Fibroblast of the conjunctiva (primary cell): ENCODE measurements around the gene NRXN3.

Experiments
- DNase-seq: peaks from one replicate; pipeline ENCODE4 v3.0.0-alpha.2; 2010; ENCODE audit warnings: low read depth

NRXN3 gene

DNA sequence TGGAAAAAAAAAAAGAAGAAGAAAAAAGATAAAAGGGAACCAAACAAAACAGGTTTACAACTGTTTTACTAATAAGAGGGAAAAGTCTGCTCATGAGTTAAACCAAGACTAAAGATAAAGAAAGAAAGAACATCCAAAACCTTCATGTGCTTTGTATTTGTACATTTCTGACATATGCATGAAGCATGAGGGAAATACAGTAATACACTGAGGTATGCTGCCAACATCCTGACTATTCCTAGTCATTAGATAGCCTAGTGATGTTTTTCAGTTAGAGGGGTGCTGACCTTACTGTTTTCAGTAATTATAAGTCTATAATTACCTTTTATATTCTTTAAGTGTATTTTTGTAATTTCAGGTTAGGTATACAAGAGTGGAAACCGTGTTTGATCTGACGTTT lies 1247.8 kb downstream of the NRXN3 start:
- no peak for DNase-seq

DNA sequence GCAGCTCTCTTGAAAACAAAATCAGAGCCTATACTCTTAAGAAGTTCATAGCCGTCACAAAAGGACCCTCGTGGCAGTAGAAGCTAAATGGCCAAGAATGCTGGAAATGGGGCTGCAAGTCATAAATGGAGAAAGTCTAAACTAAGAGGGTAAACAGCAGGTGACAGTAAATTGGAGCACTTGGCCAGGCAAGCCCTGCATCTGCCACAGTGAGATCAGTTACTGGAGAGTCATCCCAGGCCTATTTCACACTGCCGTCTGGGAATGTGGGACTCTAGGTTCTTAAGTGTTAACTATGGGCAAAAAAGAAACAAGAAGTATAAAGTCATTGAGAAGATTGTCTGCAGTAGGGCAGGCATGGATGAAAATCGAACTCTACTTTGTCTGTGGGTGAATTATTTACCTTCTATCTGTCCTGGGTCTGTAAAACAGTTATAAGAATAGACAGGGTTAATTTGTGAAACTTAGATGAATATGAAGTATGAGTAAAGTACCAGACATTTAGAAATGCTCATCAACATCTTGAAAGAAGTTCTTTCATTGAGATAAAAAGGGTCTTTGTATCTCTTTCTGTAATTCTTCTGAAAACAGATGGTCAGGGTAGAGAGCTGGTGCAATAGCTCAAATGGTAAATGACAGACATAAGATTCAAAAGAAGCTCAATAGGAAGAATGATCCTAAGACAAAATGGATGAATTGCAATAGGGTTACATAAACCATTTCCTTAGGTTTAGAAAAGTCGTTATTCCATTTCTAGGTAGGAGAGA lies 1248.7 kb downstream of the NRXN3 start:
- no peak for DNase-seq

DNA sequence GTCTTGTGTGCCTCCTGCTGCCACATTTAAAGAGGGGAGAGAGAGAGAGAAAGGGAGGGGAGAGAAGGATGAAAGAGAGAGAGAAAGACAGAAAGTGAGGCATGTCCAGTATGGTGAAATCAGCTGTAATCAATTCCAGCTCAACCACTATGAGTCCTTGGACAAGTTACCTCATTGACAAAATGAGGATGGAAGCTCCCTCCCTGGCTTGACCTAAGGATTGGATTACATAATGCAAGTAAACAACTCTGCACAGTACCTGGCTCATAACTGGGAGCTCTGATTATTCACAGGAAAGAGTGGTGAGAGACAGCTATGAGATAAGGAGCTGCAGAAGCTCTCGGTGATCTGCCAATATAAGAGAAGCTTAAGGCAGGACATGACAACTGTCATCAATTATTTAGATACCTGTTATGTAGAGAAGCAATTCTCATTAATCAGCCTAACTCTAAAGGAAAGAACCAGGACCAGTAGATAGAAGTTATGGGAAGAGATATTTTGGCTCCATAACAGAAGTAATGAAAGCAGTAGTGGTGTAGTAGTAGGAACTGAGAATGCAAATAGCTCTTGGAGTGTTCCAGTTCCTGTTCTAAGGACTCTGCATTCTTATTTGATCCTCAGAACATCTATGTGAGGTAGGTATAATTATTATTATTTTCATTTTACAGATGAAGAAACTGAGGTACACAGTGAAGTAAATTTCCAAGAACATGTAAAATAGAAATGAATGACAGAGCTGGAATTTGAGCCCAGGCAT lies 1249.6 kb downstream of the NRXN3 start:
- no peak for DNase-seq

DNA sequence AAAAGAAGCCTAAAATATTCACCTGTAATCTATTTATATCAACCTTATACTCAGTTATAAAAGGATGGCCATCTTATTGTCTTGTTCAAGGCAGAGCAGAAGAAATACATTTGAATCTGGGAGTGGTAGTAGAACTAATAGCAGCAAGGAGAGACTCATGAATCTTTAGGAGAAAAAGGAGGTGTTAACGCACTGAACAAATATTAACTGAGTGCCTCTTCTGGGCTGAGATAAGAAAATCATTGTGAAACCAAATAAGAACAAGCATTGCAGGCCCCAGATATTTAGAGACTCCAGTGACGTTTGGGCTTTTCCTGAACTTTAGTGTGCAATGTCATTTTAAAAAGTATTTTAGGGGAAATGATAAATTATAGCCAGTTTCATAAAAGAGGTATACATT lies 1250.6 kb downstream of the NRXN3 start:
- DNase-seq: no peak

- no peak for DNase-seq
Observed at GRCh38 chr14:79421811-79422210, 1251.6 kb downstream of the NRXN3 start.

- DNase-seq: no peak
Observed at GRCh38 chr14:79424462-79424861, 1254.3 kb downstream of the NRXN3 start.

GRCh38 chr14:79426103-79426755 lies 1256.1 kb downstream of the NRXN3 start:
- no peak for DNase-seq

- no peak for DNase-seq
Observed at GRCh38 chr14:79432640-79433039, 1262.5 kb downstream of the NRXN3 start.

DNA sequence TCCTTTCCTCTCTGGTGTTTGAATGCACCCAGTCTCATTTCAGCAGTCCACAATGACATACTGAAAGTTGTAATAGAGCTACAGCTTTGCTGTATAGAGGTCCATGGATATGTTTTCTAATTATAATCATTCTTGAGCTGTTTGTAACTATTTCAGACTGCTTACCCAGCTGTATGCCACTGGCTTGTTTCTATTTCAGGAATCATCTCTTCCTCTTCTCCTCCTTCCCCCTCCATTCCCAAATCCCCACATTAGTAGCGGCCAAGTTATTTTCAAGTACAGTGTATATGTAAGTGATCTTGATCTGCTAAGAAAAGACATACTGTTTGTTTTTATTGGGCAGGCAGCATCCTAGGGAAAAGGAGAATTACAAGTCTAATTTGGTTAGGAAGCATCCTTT lies 1266.2 kb downstream of the NRXN3 start:
- no peak for DNase-seq

DNA sequence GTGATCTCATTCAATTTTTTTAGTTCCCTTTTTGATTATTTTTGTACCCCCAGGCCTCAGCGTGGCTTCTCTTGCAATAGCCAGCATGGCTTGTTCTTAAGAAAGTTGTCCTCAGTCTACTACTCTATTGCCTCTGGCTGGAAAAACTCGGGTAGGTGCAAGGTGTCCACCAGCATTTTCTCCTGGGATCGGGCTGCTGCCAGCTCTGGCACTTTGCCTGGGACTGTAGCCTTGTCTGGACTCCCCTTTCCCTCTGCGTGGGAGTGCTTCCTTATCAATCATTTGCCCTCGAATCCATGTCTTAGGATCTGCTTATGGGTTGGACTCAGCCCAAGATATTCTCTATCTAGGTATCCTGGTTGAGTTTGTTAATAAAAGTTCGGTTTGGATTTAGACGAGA lies 1267.8 kb downstream of the NRXN3 start:
- DNase-seq: no peak

DNA sequence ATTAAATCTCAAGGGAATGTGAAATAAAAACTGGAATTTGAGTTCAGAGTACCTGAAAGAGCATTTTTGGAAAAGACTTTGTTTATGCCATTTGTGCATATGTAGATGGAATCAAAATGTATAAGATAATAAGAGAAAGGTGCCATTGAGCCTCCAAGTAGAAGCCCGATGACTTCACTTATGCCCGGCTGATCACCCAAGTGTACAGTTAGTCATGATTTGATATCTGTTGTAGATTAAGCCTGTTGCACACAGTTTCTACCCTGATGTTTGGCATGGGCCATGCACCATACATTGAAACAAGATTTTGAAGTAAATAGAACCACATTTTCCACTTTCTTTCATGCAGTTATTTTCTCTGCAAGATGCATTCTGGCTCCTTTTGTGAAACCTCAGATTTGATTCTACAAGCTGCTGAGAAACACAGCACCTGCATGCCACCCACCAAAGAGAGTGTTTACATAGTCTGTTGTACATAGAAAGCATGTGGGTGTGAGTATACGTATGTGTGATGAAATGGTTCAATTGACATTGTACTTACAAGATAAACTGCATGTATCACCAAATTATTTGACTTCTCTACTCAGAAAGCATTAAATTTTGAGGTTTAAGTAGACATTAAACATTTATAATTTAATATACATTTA lies 1268.6 kb downstream of the NRXN3 start:
- DNase-seq: no peak

- no peak for DNase-seq
Observed at GRCh38 chr14:79442786-79443185, 1272.6 kb downstream of the NRXN3 start.

DNA sequence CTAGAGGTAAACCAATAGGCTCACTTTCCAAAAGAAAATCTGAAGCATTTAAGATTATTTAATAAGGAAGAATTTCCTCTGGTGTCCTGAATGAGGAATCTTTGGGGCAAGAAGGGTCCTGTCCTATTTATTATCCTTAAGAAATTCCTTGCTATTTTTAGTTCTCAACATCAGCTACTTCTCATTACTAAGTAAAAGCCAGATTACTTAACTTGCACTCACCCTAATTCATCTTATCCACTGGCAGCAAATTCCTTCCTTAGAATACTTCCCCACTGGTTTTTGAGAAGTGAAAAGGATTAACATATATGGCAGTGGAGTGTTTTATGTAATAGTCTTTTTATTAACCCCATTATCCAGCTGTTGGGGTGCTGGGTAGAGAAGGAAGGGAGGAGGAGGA lies 1273.4 kb downstream of the NRXN3 start:
- no peak for DNase-seq

DNA sequence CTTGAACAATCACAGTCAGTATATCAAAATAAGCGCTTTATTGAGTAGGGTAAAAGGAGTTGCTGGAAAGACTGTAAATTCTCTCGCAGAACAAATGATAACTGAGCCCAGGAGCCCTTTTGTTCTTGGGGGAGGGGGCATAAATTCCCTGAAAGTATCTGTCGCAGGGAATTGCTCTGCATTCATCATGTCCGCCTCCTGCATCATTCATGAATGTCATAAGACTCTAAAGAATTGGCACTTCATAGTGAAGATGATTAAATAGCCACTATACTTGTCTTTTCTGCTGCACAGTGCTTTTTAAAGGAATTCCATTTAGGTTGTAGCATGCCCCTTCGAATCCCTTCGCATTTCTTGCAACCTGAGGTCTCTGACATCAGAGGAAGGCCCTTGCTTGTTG lies 1278.8 kb downstream of the NRXN3 start:
- no peak for DNase-seq

GRCh38 chr14:79451601-79452000 lies 1281.4 kb downstream of the NRXN3 start:
- DNase-seq: no peak

DNA sequence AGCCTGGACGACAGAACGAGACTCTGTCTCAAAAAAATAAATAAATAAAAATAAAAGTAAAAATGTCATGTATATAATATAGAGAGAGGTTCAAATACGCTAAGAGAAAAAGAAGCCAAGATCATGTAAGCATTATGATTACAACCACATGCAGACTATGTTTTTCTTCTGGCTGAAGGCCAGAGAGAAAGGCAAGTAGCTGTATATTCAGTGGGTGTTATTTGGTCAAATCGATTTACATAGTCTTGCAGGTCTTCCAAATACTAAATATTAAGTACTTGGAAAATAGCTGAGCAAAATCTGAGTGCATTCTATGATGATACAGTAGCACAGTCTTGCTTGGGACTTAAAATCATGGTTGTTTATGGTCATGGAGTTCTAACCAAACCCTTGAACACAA lies 1283.1 kb downstream of the NRXN3 start:
- no peak for DNase-seq

DNA sequence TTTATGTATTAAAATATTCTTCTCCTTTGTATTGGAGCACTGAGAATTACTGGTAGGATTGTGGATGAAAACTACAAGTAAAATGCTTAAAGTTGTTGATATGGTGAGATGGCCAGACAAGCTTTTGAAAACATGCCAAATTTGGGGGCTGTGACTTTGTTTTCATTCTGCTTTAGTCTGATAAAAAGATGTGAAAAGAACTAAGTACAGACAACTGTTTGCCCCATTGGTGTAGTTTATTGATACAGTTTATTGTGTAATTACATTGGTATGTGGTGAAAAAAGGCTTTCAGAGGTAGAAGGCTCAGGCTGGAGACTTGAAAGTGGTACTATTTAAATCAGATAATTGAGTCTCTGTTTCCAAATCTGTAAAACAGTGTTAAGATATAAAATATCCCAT lies 1294.3 kb downstream of the NRXN3 start:
- no peak for DNase-seq

- no peak for DNase-seq
Observed at GRCh38 chr14:79465651-79466050, 1295.5 kb downstream of the NRXN3 start.

DNA sequence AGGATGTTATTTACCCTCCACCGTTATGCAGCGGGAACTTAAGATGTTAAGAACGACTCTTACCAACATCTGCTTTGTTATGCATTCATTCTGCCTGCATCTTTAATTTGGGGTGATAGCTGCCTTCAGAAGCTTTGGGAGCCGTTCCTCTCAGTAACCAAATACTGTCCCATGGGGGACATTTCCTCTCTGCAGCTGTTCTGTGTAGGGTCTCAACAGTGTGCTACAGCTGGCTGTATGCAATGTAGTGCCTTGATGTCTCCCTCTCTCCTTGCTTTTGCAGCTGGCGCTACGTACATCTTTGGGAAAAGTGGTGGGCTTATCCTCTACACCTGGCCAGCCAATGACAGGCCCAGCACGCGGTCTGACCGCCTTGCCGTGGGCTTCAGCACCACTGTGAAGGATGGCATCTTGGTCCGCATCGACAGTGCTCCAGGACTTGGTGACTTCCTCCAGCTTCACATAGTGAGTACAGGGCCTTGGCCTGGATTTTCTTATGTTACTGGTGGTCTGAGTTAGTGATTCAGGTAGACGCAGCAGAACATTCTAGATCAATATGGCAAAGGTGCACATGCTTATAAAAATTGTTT lies 1296.9 kb downstream of the NRXN3 start:
- no peak for DNase-seq

DNA sequence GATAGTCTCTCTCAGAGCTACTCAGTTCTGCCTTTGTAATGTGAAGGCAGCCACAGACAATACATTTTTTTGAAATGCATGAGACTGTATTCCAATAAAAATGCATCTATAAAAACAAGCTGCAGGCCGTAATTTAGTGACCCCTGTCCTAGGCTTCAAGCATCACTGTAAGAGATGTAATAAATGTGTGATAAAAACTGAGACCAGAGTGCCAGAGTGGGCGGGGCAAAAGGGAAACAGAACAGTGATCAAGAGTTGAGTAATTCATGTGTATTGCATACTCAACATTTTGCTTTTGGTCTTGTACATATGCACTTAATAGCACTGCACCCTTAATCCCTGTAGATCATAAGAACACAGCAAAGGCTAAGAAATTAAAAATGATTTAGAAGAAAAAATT lies 1297.7 kb downstream of the NRXN3 start:
- no peak for DNase-seq

DNA sequence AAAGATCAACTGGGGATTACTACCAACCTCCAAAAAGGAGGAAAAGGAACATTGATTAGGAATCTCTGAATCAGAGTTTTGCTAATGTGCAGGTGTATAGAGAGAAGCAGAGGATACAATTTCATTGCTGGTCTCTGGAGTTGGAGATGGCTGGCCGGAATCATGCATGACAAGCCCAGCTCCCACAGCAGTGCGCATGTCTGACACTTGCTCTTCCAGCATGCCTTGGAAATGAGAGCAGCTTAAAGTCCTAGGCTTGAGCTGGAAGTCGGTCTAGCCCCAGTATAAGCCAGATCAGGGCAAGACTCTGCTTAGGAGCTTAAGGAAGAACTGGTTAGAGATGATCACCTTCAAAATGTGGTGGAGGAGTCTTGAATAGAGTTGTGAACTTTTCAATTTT lies 1298.3 kb downstream of the NRXN3 start:
- DNase-seq: no peak

GRCh38 chr14:79473651-79474050 lies 1303.5 kb downstream of the NRXN3 start:
- DNase-seq: no peak
